GM19328 (cell line): ENCODE measurements around the gene NELL1.
"Not testable (repeated sequence)": the region's sequence is repeated elsewhere in the genome, so short reads cannot be mapped to it uniquely, and the experiment has no call there.

Experiments used
- ATAC-seq: cut with Tn5 transposase; IDR thresholded peaks from one replicate; pipeline ENCODE4 v1.9.1; 2021; ENCODE audit warnings: mild to moderate bottlenecking, moderate library complexity; ENCODE audit not compliant: unreplicated experiment

Gene NELL1

GRCh38 chr11:21177379-21177778 lies 508.0 kb downstream of the NELL1 start:
- no peak for ATAC-seq

- ATAC-seq: no peak
Observed at GRCh38 chr11:21179770-21180169, 510.4 kb downstream of the NELL1 start.

- ATAC-seq: no peak
Observed at GRCh38 chr11:21180182-21180581, 510.8 kb downstream of the NELL1 start.

- ATAC-seq: no peak
Observed at GRCh38 chr11:21185959-21186358, 516.6 kb downstream of the NELL1 start.

- no peak for ATAC-seq
Observed at GRCh38 chr11:21190181-21190580, 520.8 kb downstream of the NELL1 start.

GRCh38 chr11:21195995-21196394 lies 526.6 kb downstream of the NELL1 start:
- no peak for ATAC-seq

GRCh38 chr11:21198498-21198897 lies 529.1 kb downstream of the NELL1 start:
- ATAC-seq: no peak

GRCh38 chr11:21205205-21205604 lies 535.8 kb downstream of the NELL1 start:
- no peak for ATAC-seq

- ATAC-seq: no peak
Observed at GRCh38 chr11:21225860-21226259, 556.5 kb downstream of the NELL1 start.

- ATAC-seq: no peak
Observed at GRCh38 chr11:21229224-21229623, 559.8 kb downstream of the NELL1 start.

- no peak for ATAC-seq
Observed at GRCh38 chr11:21250196-21250595, 580.8 kb downstream of the NELL1 start.

- no peak for ATAC-seq
Observed at GRCh38 chr11:21254055-21254454, 584.7 kb downstream of the NELL1 start.

- ATAC-seq: no peak
Observed at GRCh38 chr11:21254790-21255189, 585.4 kb downstream of the NELL1 start.

- ATAC-seq: no peak
Observed at GRCh38 chr11:21257461-21257860, 588.1 kb downstream of the NELL1 start.

GRCh38 chr11:21258414-21258813 lies 589.0 kb downstream of the NELL1 start:
- ATAC-seq: no peak

GRCh38 chr11:21260101-21260500 lies 590.7 kb downstream of the NELL1 start:
- no peak for ATAC-seq

- no peak for ATAC-seq
Observed at GRCh38 chr11:21262992-21263391, 593.6 kb downstream of the NELL1 start.

GRCh38 chr11:21264125-21264524 lies 594.7 kb downstream of the NELL1 start:
- ATAC-seq: no peak

GRCh38 chr11:21268036-21268435 lies 598.6 kb downstream of the NELL1 start:
- no peak for ATAC-seq

- not testable (repeated sequence) for ATAC-seq
Observed at GRCh38 chr11:21272139-21272538, 602.8 kb downstream of the NELL1 start.

GRCh38 chr11:21278840-21279239 lies 609.5 kb downstream of the NELL1 start:
- ATAC-seq: no peak

- no peak for ATAC-seq
Observed at GRCh38 chr11:21285104-21285503, 615.7 kb downstream of the NELL1 start.

GRCh38 chr11:21289686-21290085 lies 620.3 kb downstream of the NELL1 start:
- no peak for ATAC-seq

GRCh38 chr11:21295508-21295907 lies 626.1 kb downstream of the NELL1 start:
- no peak for ATAC-seq
